ENCODE results near the gene FBXO31.
A peak's percentile ranks its signal among the peaks of the same experiment; 100 is the strongest.

Gene FBXO31

GRCh38 chr16:87358250-87358649 lies 25.3 kb downstream of the FBXO31 start:
- TF ChIP-seq CTCF (IDR thresholded peaks at IDR 0.05; ENCODE audit: low read depth, low read length): no peak

GRCh38 chr16:87356491-87356853 lies 27.1 kb downstream of the FBXO31 start:
- no peak for DNase-seq (ENCODE audit: extremely low read depth, low read depth)
- no peak for TF ChIP-seq CTCF (IDR thresholded peaks at IDR 0.05; ENCODE audit: low read depth, low read length)

More at GRCh38 chr16:87358250-87358649, 25.3 kb downstream of the FBXO31 start:
- no peak for DNase-seq (ENCODE audit: extremely low read depth, low read depth)

GRCh38 chr16:87353613-87354012 lies 30.0 kb downstream of the FBXO31 start:
- no peak for TF ChIP-seq CTCF (IDR thresholded peaks at IDR 0.05; ENCODE audit: low read depth, low read length)

GRCh38 chr16:87352818-87353217 lies 30.8 kb downstream of the FBXO31 start:
- no peak for DNase-seq (ENCODE audit: extremely low read depth, low read depth)
- TF ChIP-seq CTCF (IDR thresholded peaks at IDR 0.05; ENCODE audit: low read depth, low read length): no peak

More at GRCh38 chr16:87353613-87354012, 30.0 kb downstream of the FBXO31 start:
- no peak for DNase-seq (ENCODE audit: extremely low read depth, low read depth)

- DNase-seq (ENCODE audit: extremely low read depth, low read depth): no peak
- TF ChIP-seq CTCF (IDR thresholded peaks at IDR 0.05; ENCODE audit: low read depth, low read length): no peak
Measured at GRCh38 chr16:87351320-87351698, 32.3 kb downstream of the FBXO31 start.

GRCh38 chr16:87350681-87351319 lies 32.8 kb downstream of the FBXO31 start:
- DNase-seq (ENCODE audit: extremely low read depth, low read depth): peak; percentile 11
- no peak for TF ChIP-seq CTCF (IDR thresholded peaks at IDR 0.05; ENCODE audit: low read depth, low read length)

GRCh38 chr16:87350031-87350430 lies 33.5 kb downstream of the FBXO31 start:
- no peak for TF ChIP-seq CTCF (IDR thresholded peaks at IDR 0.05; ENCODE audit: low read depth, low read length)
- DNase-seq (ENCODE audit: extremely low read depth, low read depth): no peak

Data from AG09319 (cell line).